Measurements from ENCODE around the gene DCLRE1A.
A peak's percentile ranks its signal among the peaks of the same experiment; 100 is the strongest.
"Not testable (repeated sequence)": the region's sequence is repeated elsewhere in the genome, so short reads cannot be mapped to it uniquely, and the experiment has no call there.

The DCLRE1A gene

DNA sequence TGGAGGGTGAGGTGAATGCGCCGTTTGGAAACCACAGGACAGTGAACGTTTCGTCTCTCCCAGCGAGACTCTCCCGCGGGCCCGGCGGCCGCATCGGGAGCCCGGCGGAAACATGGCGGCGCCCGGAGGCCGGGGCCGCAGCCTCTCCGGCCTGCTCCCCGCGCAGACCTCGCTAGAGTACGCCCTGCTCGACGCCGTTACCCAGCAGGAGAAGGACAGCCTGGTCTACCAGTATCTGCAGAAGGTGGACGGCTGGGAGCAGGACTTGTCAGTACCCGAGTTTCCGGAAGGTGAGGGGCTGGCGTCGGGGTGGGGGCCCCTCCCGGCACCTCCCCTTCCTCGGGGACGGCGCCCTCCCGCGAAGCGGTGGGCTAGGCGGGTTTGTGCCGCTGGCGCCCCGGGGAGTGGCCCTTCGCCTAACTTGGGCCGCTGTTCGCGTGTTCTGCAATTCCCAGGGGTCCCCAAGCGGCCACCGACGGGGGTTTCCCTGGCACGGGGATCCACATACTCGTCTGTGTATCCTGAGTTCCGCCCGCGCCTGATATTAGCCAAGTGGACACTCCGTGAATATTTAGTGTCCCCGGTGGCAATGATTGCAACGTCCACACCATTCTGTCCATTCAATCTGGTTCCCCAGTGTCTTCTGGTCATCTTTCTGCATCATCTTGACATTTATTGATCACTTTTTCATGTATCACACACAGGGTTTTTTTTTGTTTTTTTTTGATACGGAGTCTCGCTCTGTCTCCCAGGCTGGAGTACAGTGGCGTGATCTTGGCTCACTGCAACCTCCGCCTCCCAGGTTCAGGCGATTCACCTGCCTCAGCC is 1.1 kb upstream of the DCLRE1A start:
- H3K36me3 ChIP-seq (ENCODE audit: control insufficient read depth, insufficient read depth, low read length) = no peaks in the 10 kb centered on the region
- peak overlapping the region; percentile 98 for H3K9ac ChIP-seq (ENCODE audit: low read length)
- no peaks in the 10 kb centered on the region for H3K27me3 ChIP-seq (ENCODE audit: control insufficient read depth, insufficient read depth, low read length)
- H3K9me3 ChIP-seq (ENCODE audit: control insufficient read depth, low read length) = no peaks in the 10 kb centered on the region
- peak overlapping the region; percentile 97 for H3K4me3 ChIP-seq (ENCODE audit: low read length)
- H3K4me1 ChIP-seq (ENCODE audit: control insufficient read depth, insufficient read depth, low read length) = peaks cover 6% of the 10 kb centered on the region

DNA sequence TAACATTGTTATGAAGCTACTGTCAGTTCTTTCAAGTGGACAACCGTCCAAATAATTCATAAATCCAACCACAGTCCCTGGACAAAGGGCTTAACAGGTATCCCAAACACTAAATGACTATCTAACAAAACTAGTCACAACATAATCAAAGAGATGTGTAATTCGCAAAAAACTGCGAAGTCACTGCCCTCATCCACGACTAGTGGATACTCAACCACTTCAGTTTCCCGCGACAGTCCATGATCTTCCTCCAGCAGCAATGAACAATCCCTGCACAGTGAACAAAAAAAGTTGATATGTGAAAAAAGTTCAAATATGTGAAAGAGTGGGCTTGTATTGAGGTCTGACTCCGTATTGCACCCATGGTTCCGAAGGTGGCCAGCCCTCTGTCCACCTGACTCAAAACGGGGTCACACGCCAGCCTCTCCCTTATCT is 287 bp downstream of the DCLRE1A start:
- Histone ChIP-seq H3K9ac (ENCODE audit: low read length) (peak overlapping the region; percentile 98), H3K4me1 (ENCODE audit: control insufficient read depth, insufficient read depth, low read length) (peaks cover 6% of the 10 kb centered on the region), H3K4me3 (ENCODE audit: low read length) (peak overlapping the region; percentile 97), H3K9me3 (ENCODE audit: control insufficient read depth, low read length) (no peaks in the 10 kb centered on the region), H3K27me3 (ENCODE audit: control insufficient read depth, insufficient read depth, low read length) (no peaks in the 10 kb centered on the region), H3K36me3 (ENCODE audit: control insufficient read depth, insufficient read depth, low read length) (no peaks in the 10 kb centered on the region)

DNA sequence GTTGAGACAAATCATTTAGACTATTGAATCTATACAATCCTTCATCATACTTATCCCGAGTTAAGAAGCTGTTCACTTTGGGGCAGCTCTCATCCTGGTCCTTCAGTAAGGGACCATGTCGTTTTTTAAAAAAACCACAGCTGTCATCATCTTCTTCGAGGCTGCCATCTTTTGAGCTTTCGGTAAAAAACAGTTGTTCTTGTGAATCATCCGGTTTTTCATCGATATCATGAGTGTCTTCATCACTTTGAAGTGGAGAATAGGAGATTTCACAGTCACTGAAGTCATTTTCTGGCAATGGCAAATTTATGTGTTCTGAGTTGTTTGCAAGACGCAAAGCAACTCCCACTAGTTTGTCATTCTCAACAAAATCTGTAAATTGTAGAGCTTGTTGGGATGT is 3.9 kb downstream of the DCLRE1A start:
- no peaks in the 10 kb centered on the region for H3K4me1 ChIP-seq (ENCODE audit: control insufficient read depth, insufficient read depth, low read length)

DNA sequence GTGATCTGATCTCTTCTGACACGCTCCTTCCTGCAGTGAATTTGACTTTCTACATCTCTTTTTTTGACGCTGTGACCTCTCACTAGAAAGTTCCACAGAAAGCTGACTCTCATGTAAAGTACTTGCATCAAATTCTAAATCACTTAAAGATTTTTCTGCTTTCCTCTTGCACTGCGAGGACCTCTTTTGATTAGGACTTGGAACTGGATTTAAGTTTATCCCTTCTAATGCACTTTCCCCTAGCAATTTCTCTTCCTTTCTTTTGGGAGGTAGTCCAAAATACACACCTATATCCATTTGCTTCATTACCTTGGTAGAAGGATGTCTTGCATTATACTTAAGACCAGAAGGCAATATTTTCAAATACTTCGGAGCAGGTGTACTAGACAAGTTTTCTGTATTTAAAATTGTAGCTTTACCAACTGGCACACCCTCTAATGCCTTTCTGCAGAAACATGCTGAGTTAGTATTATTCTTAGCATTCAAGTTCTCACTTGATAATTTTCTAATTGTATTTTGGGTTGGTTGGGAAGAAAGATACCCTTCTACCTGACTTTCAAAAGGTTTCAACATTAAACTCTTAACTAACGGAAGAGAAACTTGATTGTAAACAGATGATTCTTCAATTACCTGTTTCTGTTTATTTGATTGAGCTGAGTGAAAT is 4.6 kb downstream of the DCLRE1A start:
- no peaks in the 10 kb centered on the region for H3K36me3 ChIP-seq (ENCODE audit: control insufficient read depth, insufficient read depth, low read length)

More for the DNA sequence above, 3.9 kb downstream of the DCLRE1A start:
- Histone ChIP-seq H3K36me3 (ENCODE audit: control insufficient read depth, insufficient read depth, low read length) (no peaks in the 10 kb centered on the region), H3K9ac (ENCODE audit: low read length) (no peak overlapping the region), H3K4me3 (ENCODE audit: low read length) (no peak overlapping the region), H3K27me3 (ENCODE audit: control insufficient read depth, insufficient read depth, low read length) (no peaks in the 10 kb centered on the region), H3K9me3 (ENCODE audit: control insufficient read depth, low read length) (no peaks in the 10 kb centered on the region)

DNA sequence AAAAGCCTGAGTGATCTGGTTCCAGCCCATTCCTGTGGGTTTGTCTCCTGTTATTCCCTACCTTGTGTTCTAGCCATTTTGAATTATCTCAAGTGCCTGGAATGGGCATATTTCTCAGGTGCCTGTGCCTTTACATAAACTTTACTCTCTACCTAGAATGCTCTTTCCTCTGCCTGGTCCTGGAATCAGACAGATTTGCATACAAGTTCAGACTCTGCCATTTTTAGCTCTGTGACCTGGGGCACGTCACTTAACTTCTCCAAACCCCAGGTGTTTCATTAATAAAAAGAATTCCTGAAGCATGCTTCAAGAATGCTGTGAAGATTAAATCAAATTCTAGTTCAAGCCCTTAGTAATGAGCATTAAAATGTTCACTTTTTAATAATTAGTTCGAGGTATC is 7.8 kb downstream of the DCLRE1A start:
- no peaks in the 10 kb centered on the region for H3K9me3 ChIP-seq (ENCODE audit: control insufficient read depth, low read length)
- peaks cover 3% of the 10 kb centered on the region for H3K4me1 ChIP-seq (ENCODE audit: control insufficient read depth, insufficient read depth, low read length)
- H3K9ac ChIP-seq (ENCODE audit: low read length) = no peak overlapping the region
- no peak overlapping the region for H3K4me3 ChIP-seq (ENCODE audit: low read length)
- H3K36me3 ChIP-seq (ENCODE audit: control insufficient read depth, insufficient read depth, low read length) = no peaks in the 10 kb centered on the region
- H3K27me3 ChIP-seq (ENCODE audit: control insufficient read depth, insufficient read depth, low read length) = no peaks in the 10 kb centered on the region

More for the DNA sequence above, 4.6 kb downstream of the DCLRE1A start:
- no peaks in the 10 kb centered on the region for H3K27me3 ChIP-seq (ENCODE audit: control insufficient read depth, insufficient read depth, low read length)
- H3K4me1 ChIP-seq (ENCODE audit: control insufficient read depth, insufficient read depth, low read length) = no peaks in the 10 kb centered on the region
- H3K9ac ChIP-seq (ENCODE audit: low read length) = no peak overlapping the region
- H3K9me3 ChIP-seq (ENCODE audit: control insufficient read depth, low read length) = no peaks in the 10 kb centered on the region
- H3K4me3 ChIP-seq (ENCODE audit: low read length) = no peak overlapping the region

DNA sequence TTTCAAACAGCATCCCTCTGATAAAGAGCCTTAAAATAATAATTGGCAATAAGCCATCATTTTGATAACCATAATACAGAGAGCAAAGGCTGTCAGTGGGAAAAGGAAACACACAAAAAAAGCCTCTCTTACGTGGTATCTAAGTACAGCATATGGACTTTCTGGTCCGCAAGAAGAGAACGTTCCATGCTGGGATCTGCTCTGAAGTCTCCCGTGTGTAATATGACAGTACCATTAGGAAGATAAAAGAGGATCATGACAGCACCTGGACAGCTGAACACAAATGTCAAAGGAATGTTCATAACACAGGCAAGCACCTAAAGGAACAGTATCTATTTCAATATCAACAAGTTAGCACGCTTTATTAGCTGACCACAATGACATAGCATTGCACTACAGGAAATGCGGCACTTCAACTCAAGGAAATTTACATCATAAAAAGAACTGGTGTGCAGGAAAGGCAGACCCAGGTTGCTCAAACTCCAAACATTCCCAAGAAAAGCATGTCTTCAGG is 9.9 kb downstream of the DCLRE1A start:
- no peaks in the 10 kb centered on the region for H3K27me3 ChIP-seq (ENCODE audit: control insufficient read depth, insufficient read depth, low read length)
- H3K4me1 ChIP-seq (ENCODE audit: control insufficient read depth, insufficient read depth, low read length) = peaks cover 3% of the 10 kb centered on the region
- H3K36me3 ChIP-seq (ENCODE audit: control insufficient read depth, insufficient read depth, low read length) = no peaks in the 10 kb centered on the region
- no peak overlapping the region for H3K9ac ChIP-seq (ENCODE audit: low read length)
- no peak overlapping the region for H3K4me3 ChIP-seq (ENCODE audit: low read length)
- no peaks in the 10 kb centered on the region for H3K9me3 ChIP-seq (ENCODE audit: control insufficient read depth, low read length)

DNA sequence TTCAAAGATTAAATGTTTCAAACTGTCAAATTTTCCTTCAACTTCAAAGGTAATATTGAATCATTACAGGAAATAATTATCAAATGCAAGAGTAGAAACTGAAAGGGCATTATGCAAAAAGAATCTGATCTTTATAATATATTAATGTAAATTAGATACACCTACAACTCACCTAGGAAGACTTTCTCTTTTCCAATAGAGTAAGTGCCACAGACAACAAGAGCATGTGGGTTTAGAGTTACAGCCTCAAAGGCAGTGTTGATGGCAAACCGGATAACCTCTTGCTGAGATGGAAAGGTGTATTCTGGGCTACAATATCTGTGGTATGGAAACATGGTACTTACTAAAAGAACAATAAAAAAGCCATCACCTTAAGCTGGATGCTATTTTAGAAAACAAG is 11.7 kb downstream of the DCLRE1A start:
- Histone ChIP-seq H3K27me3 (ENCODE audit: control insufficient read depth, insufficient read depth, low read length) (no peaks in the 10 kb centered on the region), H3K4me1 (ENCODE audit: control insufficient read depth, insufficient read depth, low read length) (peaks cover 3% of the 10 kb centered on the region), H3K4me3 (ENCODE audit: low read length) (no peak overlapping the region), H3K36me3 (ENCODE audit: control insufficient read depth, insufficient read depth, low read length) (no peaks in the 10 kb centered on the region), H3K9ac (ENCODE audit: low read length) (no peak overlapping the region), H3K9me3 (ENCODE audit: control insufficient read depth, low read length) (no peaks in the 10 kb centered on the region)

DNA sequence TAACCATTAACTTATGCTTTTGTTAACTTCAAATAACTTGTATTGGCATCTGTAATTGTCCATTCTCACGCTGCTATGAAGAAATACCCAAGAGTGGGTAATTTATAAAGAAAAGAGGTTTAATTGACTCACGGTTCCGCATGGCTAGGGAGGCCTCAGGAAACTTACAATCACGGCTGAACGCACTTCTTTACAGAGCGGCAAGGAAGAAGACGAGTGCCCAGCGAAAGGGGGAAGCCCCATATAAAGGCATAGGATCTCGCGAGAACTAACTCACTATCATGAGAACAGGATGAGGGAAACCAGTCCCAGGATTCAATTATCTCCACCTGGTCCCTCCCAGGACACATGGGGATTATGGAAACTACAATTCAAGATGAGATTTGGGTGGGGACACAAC is 25.3 kb downstream of the DCLRE1A start:
- not testable (repeated sequence) for H3K4me3 ChIP-seq (ENCODE audit: low read length); H3K4me1 ChIP-seq (ENCODE audit: control insufficient read depth, insufficient read depth, low read length); H3K9ac ChIP-seq (ENCODE audit: low read length); H3K9me3 ChIP-seq (ENCODE audit: control insufficient read depth, low read length); H3K36me3 ChIP-seq (ENCODE audit: control insufficient read depth, insufficient read depth, low read length); H3K27me3 ChIP-seq (ENCODE audit: control insufficient read depth, insufficient read depth, low read length)

DNA sequence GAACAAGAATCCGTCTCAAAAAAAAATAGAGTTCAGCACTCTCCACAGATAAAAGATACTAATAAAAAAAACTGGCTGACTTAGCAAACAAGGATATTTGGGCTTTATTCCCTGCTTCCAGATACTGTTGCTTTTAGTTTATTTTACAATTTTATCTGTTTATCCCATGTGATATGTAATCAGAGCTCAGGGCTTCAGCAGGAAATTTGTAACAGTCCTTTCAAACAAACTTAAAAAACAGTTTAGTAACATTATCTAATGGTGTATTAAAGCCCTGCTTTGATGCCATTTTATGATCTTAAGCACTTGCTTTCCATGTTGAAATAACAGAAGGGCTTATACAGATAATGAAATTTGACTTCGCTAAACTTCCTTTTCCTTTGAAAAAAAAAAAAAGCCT is 28.1 kb downstream of the DCLRE1A start:
- no peaks in the 10 kb centered on the region for H3K9me3 ChIP-seq (ENCODE audit: control insufficient read depth, low read length)
- H3K4me3 ChIP-seq (ENCODE audit: low read length) = no peak overlapping the region
- H3K27me3 ChIP-seq (ENCODE audit: control insufficient read depth, insufficient read depth, low read length) = no peaks in the 10 kb centered on the region
- H3K4me1 ChIP-seq (ENCODE audit: control insufficient read depth, insufficient read depth, low read length) = no peaks in the 10 kb centered on the region
- no peak overlapping the region for H3K9ac ChIP-seq (ENCODE audit: low read length)
- no peaks in the 10 kb centered on the region for H3K36me3 ChIP-seq (ENCODE audit: control insufficient read depth, insufficient read depth, low read length)

DNA sequence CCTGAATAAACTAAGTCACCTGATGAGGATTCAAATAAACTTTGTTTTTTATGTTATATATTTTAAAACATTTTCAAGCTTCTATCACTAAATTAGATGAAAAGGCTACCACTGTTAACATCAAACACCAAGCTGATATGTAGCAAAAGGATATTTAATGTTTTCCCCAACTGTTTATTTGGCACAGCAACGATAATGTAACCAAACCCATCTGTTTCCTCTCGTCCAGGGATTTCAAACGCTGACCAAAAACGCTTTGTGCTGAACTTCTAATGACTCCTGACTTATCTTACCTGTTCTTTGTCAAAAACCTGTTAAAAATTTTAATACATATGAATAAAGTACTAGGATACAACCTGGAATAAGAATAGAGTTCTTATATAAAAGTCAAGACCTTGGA is 30.5 kb downstream of the DCLRE1A start:
- Histone ChIP-seq H3K9ac (ENCODE audit: low read length) (no peak overlapping the region), H3K9me3 (ENCODE audit: control insufficient read depth, low read length) (no peaks in the 10 kb centered on the region), H3K4me3 (ENCODE audit: low read length) (no peak overlapping the region), H3K4me1 (ENCODE audit: control insufficient read depth, insufficient read depth, low read length) (no peaks in the 10 kb centered on the region), H3K27me3 (ENCODE audit: control insufficient read depth, insufficient read depth, low read length) (no peaks in the 10 kb centered on the region), H3K36me3 (ENCODE audit: control insufficient read depth, insufficient read depth, low read length) (no peaks in the 10 kb centered on the region)

DNA sequence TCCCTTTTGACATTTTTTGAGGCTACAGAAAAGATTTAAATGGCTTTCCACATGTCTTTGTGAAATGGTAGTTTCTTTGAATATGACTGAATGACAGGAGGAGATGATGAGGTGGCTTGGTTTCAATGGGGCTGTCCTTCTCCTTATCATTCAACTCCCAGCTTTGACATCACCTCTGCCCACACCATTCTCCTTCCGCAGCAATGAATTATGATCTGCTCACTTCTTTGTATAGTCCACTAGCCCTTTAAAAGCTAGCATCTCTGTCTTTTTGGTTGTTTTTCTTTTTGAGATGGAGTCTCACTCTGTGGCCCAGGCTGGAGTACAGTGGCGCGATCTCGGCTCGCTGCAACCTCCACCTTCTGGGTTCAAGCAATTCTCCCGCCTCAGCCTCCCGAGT is 31.7 kb downstream of the DCLRE1A start:
- Histone ChIP-seq H3K4me3 (ENCODE audit: low read length) (no peak overlapping the region), H3K9me3 (ENCODE audit: control insufficient read depth, low read length) (no peaks in the 10 kb centered on the region), H3K4me1 (ENCODE audit: control insufficient read depth, insufficient read depth, low read length) (no peaks in the 10 kb centered on the region), H3K27me3 (ENCODE audit: control insufficient read depth, insufficient read depth, low read length) (no peaks in the 10 kb centered on the region), H3K9ac (ENCODE audit: low read length) (no peak overlapping the region), H3K36me3 (ENCODE audit: control insufficient read depth, insufficient read depth, low read length) (no peaks in the 10 kb centered on the region)

DNA sequence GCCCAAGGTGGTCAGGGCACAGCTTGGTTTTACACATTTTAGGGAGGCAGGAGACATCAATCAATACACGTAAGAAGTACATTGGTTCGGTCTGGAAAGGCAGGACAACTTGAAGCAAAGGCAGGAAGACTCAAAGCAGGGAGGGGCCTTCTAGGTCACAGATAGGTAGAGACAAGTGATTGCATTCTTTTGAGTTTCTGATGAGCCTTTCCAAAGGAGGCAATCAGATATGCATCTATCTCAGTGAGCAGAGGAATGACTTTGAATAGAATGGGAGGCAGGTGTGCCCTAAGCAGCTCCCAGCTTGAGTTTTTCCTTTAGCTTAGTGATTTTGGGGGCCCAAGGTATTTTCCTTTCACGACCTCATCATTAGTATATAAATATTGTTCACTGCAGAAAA is 32.6 kb downstream of the DCLRE1A start:
- not testable (repeated sequence) for H3K9me3 ChIP-seq (ENCODE audit: control insufficient read depth, low read length); H3K27me3 ChIP-seq (ENCODE audit: control insufficient read depth, insufficient read depth, low read length); H3K36me3 ChIP-seq (ENCODE audit: control insufficient read depth, insufficient read depth, low read length); H3K9ac ChIP-seq (ENCODE audit: low read length); H3K4me3 ChIP-seq (ENCODE audit: low read length); H3K4me1 ChIP-seq (ENCODE audit: control insufficient read depth, insufficient read depth, low read length)
